K562 (cell line): ENCODE data around the gene STPG4. TPM values are rescaled to one million over a fixed set of nuclear protein-coding genes. Genes with fewer than 3 reads are reported as not detected.

Experiments used
- CEBPB ChIP-seq: fragments of 450-650 bp; IDR thresholded peaks from 2 replicates; pipeline ENCODE4 v1.6.1; 2016; ENCODE audit warnings: missing genetic modification characterization, missing compliant biosample characterization
- DPF2 ChIP-seq: fragments of 450-650 bp; IDR thresholded peaks from 2 replicates; pipeline ENCODE4 v1.6.1; 2016
- EP300 ChIP-seq: IDR thresholded peaks from 2 replicates; pipeline ENCODE4 v1.6.1; 2012; ENCODE audit warnings: low read length, improper control_type of control experiment
- FOXK2 ChIP-seq, 2 experiments: fragments of 450-650 bp; IDR thresholded peaks in 1 of 2; conservative IDR thresholded peaks in 1 of 2; 2 replicates each; pipeline ENCODE4 v1.6.1; 2016; ENCODE audit warnings: low read depth in 2 of 2, mild to moderate bottlenecking in 1 of 2
- FOXP1 ChIP-seq: sonication (generic); formaldehyde crosslinking; IDR thresholded peaks from 2 replicates; pipeline ENCODE4 v1.8.0; 2022; ENCODE audit warnings: mild to moderate bottlenecking, missing genetic modification reagents
- MNT ChIP-seq, 2 experiments: fragments of 450-650 bp; conservative IDR thresholded peaks; 2 replicates each; pipeline ENCODE4 v1.6.1; 2017; ENCODE audit warnings: mild to moderate bottlenecking in 2 of 2, moderate library complexity in 2 of 2
- MTA2 ChIP-seq: fragments of 450-650 bp; IDR thresholded peaks from 2 replicates; pipeline ENCODE4 v1.6.1; 2016; ENCODE audit warnings: low read depth
- MYNN ChIP-seq, 2 experiments: sonication (generic); formaldehyde crosslinking in 1 of 2; IDR thresholded peaks; 2 replicates each; pipeline versions ENCODE4 v1.5.0 to v1.6.1; 2016 to 2020; ENCODE audit warnings: antibody characterized with exemption in 1 of 2, missing genetic modification reagents in 1 of 2
- RB1 ChIP-seq: fragments of 450-650 bp; IDR thresholded peaks from 2 replicates; pipeline ENCODE4 v1.6.1; 2017; ENCODE audit warnings: low read depth, mild to moderate bottlenecking
- ZNF507 ChIP-seq: conservative IDR thresholded peaks from 2 replicates; pipeline ENCODE4 v1.6.1; 2017; ENCODE audit warnings: missing genetic modification characterization, missing compliant biosample characterization
- ZSCAN32 ChIP-seq: fragments of 450-650 bp; formaldehyde crosslinking; IDR thresholded peaks from 2 replicates; pipeline ENCODE4 v1.4.0; 2020; ENCODE audit warnings: mild to moderate bottlenecking, moderate library complexity
- polyA plus RNA-seq, 8 experiments: library from polyadenylated mRNA; depleted of rRNA in 4 of 8; stranded (reverse) in 5 of 8; unstranded in 3 of 8; fragments of >200 nt; fragmentation: Nextera tagmentation in 2 of 8; fragmentation: Illumina TruSeq in 1 of 8; extraction: Ambion mirVana in 2 of 8; extraction: Trizol in 1 of 8; gene quantifications; 2 replicates each; pipeline versions ENCODE4 v1.2.1 to v1.2.3, GENCODE V29; 2011 to 2014; ENCODE audit warnings: inconsistent platforms in 1 of 8, missing spikeins in 1 of 8
- total RNA-seq, 7 experiments: library from RNA; depleted of rRNA in 6 of 7; stranded (reverse); fragments of >200 nt in 6 of 7; fragmentation: Illumina TruSeq in 2 of 7; extraction: Trizol in 2 of 7; gene quantifications; 2 replicates each; pipeline versions ENCODE4 v1.2.1 to v1.2.3, GENCODE V29; 2011 to 2021; ENCODE audit warnings: low replicate concordance in 1 of 7
- TF ChIP-seq, protein P1 (sequence below), 2 experiments: fragments of 450-650 bp; formaldehyde crosslinking in 1 of 2; IDR thresholded peaks; 2 replicates each; pipeline versions ENCODE4 v1.4.0 to v1.6.1; 2014 to 2020; ENCODE audit warnings: mild to moderate bottlenecking in 2 of 2, borderline replicate concordance in 1 of 2, low read depth in 1 of 2
- TF ChIP-seq, protein P2 (sequence below): IDR thresholded peaks from 3 replicates; pipeline ENCODE4 v1.6.1; 2011; ENCODE audit warnings: borderline replicate concordance, mild to moderate bottlenecking, moderate library complexity; ENCODE audit not compliant: insufficient read length; ENCODE audit errors: extremely low read depth

STPG4 gene
- total and polyA plus RNA-seq, 9 of the 15 experiments (the other 6 are each of a cell fraction or from before 2014, with no cell fraction given), result 0.10 to 0.68 (median 0.22) TPM; not detected in 6

- TF ChIP-seq, protein P1, sequence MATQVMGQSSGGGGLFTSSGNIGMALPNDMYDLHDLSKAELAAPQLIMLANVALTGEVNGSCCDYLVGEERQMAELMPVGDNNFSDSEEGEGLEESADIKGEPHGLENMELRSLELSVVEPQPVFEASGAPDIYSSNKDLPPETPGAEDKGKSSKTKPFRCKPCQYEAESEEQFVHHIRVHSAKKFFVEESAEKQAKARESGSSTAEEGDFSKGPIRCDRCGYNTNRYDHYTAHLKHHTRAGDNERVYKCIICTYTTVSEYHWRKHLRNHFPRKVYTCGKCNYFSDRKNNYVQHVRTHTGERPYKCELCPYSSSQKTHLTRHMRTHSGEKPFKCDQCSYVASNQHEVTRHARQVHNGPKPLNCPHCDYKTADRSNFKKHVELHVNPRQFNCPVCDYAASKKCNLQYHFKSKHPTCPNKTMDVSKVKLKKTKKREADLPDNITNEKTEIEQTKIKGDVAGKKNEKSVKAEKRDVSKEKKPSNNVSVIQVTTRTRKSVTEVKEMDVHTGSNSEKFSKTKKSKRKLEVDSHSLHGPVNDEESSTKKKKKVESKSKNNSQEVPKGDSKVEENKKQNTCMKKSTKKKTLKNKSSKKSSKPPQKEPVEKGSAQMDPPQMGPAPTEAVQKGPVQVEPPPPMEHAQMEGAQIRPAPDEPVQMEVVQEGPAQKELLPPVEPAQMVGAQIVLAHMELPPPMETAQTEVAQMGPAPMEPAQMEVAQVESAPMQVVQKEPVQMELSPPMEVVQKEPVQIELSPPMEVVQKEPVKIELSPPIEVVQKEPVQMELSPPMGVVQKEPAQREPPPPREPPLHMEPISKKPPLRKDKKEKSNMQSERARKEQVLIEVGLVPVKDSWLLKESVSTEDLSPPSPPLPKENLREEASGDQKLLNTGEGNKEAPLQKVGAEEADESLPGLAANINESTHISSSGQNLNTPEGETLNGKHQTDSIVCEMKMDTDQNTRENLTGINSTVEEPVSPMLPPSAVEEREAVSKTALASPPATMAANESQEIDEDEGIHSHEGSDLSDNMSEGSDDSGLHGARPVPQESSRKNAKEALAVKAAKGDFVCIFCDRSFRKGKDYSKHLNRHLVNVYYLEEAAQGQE (IDR thresholded peaks at IDR 0.05; ENCODE audit: borderline replicate concordance), result peak; percentile 17; the same call in 1 of the 2 replicates
- TF ChIP-seq, protein P1 (CRISPR knock-in tag; IDR thresholded peaks at IDR 0.05; ENCODE audit: low read depth), result no peak
- TF ChIP-seq EP300 (peak; percentile 82), DPF2 (peak; percentile 89), MNT (conservative IDR thresholded peaks at IDR 0.05) (0 out of 4 replicates have a peak, but pooled peaks of 1 of the 2 experiments have one; percentile 33), RB1 (no peak), MTA2 (peak; percentile 90), ZNF507 (tag) (no peak), FOXK2 (conservative IDR thresholded peaks at IDR 0.05 in 1 of 2, IDR thresholded peaks at IDR 0.05 in 1 of 2; ENCODE audit: low read depth in 2 of 2) (peak; percentile 64 to 75), FOXP1 (0 out of 2 replicates have a peak, but pooled peaks have one; percentile 46), CEBPB (tag) (peak; percentile 50), ZSCAN32 (CRISPR knock-in tag) (no peak), MYNN (IDR thresholded peaks at IDR 0.05) (0 out of 2 replicates have a peak, but pooled peaks have one; percentile 47), MYNN (CRISPR knock-in tag; IDR thresholded peaks at IDR 0.05) (no peak)
- TF ChIP-seq, protein P2, sequence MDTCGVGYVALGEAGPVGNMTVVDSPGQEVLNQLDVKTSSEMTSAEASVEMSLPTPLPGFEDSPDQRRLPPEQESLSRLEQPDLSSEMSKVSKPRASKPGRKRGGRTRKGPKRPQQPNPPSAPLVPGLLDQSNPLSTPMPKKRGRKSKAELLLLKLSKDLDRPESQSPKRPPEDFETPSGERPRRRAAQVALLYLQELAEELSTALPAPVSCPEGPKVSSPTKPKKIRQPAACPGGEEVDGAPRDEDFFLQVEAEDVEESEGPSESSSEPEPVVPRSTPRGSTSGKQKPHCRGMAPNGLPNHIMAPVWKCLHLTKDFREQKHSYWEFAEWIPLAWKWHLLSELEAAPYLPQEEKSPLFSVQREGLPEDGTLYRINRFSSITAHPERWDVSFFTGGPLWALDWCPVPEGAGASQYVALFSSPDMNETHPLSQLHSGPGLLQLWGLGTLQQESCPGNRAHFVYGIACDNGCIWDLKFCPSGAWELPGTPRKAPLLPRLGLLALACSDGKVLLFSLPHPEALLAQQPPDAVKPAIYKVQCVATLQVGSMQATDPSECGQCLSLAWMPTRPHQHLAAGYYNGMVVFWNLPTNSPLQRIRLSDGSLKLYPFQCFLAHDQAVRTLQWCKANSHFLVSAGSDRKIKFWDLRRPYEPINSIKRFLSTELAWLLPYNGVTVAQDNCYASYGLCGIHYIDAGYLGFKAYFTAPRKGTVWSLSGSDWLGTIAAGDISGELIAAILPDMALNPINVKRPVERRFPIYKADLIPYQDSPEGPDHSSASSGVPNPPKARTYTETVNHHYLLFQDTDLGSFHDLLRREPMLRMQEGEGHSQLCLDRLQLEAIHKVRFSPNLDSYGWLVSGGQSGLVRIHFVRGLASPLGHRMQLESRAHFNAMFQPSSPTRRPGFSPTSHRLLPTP, result no peak
Observed at GRCh38 chr2:47078541-47079482, 76.3 kb downstream of the STPG4 start (continued).
